GM12878 (cell line): ENCODE data around the gene TOB2. TPM values are rescaled to one million over a fixed set of nuclear protein-coding genes. Genes with fewer than 3 reads are reported as not detected.

Experiments used
- ATAC-seq: fragments of 200-7000 bp; cut with Tn5 transposase; 3 replicates; pipeline ENCODE4 v1.9.1; 2020; ENCODE audit warnings: mild to moderate bottlenecking, moderate library complexity
- BruUV-seq: library from RNA; stranded (reverse); fragments of 400-500 nt; replicated peaks from 2 replicates; lab custom pipeline; 2021; lab: Mats Ljungman, UMichigan
- CTCF ChIA-PET: fragments of 300-600 bp; sonication (Branson Sonifier 250); formaldehyde crosslinking; extraction: SDS; loops from one replicate; lab custom pipeline; 2021; ENCODE audit warnings: inconsistent platforms; lab: Yijun Ruan, JAX
- POLR2A ChIA-PET: fragments of 350-600 bp; formaldehyde crosslinking; extraction: SDS; loops from one replicate; lab custom pipeline; 2021; ENCODE audit warnings: inconsistent platforms; lab: Charles Lee
- RAD21 ChIA-PET: fragments of 300-600 bp; sonication (Branson Sonifier 250); formaldehyde crosslinking; loops from one replicate; lab custom pipeline; 2023; ENCODE audit warnings: antibody characterized with exemption; ENCODE audit not compliant: unreplicated experiment; lab: Charles Lee
- SMC1A ChIA-PET: fragments of 300-600 bp; sonication (Branson Sonifier 250); formaldehyde crosslinking; loops from one replicate; lab custom pipeline; 2023; ENCODE audit not compliant: unreplicated experiment, uncharacterized antibody; lab: Charles Lee
- DNase-seq: peaks from one replicate; pipeline ENCODE4 v3.0.0-alpha.2; 2011; ENCODE audit warnings: low read depth, low spot score
- FAIRE-seq: peaks from 3 replicates; lab custom pipeline; 2011; peaks lifted over from hg19 to GRCh38; lab: Jason Lieb, UNC
- H2AFZ ChIP-seq: 2 replicates; pipeline ENCODE4 v1.6.0; 2011; ENCODE audit warnings: low read depth, low read length, control low read depth; ENCODE audit not compliant: control insufficient read depth
- H3K27ac ChIP-seq: 2 replicates; pipeline ENCODE4 v1.5.1; 2011; ENCODE audit warnings: control low read depth; ENCODE audit not compliant: control insufficient read depth, insufficient read depth
- H3K27me3 ChIP-seq, 2 experiments: replicated peaks in 1 of 2; 2 replicates each; pipeline versions ENCODE4 v1.6.0 to v1.6.1; 2011; ENCODE audit warnings: low read length in 1 of 2; ENCODE audit not compliant: control insufficient read depth in 2 of 2, insufficient read depth in 2 of 2
- H3K36me3 ChIP-seq, 2 experiments: 2 replicates each; pipeline ENCODE4 v1.5.1; 2011; ENCODE audit warnings: low read length in 1 of 2; ENCODE audit not compliant: control insufficient read depth in 2 of 2, insufficient read depth in 2 of 2
- H3K4me1 ChIP-seq: 2 replicates; pipeline ENCODE4 v1.6.1; 2011; ENCODE audit warnings: mild to moderate bottlenecking, low read length, moderate library complexity, mixed read lengths; ENCODE audit not compliant: control insufficient read depth, insufficient read depth
- H3K4me2 ChIP-seq: 2 replicates; pipeline ENCODE4 v1.6.0; 2011; ENCODE audit warnings: control low read depth; ENCODE audit not compliant: control insufficient read depth, insufficient read depth
- H3K4me3 ChIP-seq: fragments of 200-600 bp; sonication (generic); 2 replicates; pipeline ENCODE4 v1.5.1; 2016
- H3K79me2 ChIP-seq: 2 replicates; pipeline ENCODE4 v1.6.0; 2011; ENCODE audit warnings: low read length; ENCODE audit not compliant: control insufficient read depth, insufficient read depth
- H3K9ac ChIP-seq: 2 replicates; pipeline ENCODE4 v1.8.0; 2011; ENCODE audit warnings: low read length, control low read depth, mixed read lengths; ENCODE audit not compliant: control insufficient read depth, insufficient read depth
- H3K9me3 ChIP-seq: replicated peaks from 3 replicates; pipeline ENCODE4 v1.5.1; 2011; ENCODE audit warnings: mild to moderate bottlenecking, low read length; ENCODE audit not compliant: control insufficient read depth, insufficient read depth
- H4K20me1 ChIP-seq: 2 replicates; pipeline ENCODE4 v1.6.0; 2011; ENCODE audit not compliant: control insufficient read depth, insufficient read depth
- ATF3 ChIP-seq: IDR thresholded peaks from 2 replicates; pipeline ENCODE4 v1.6.1; 2011; ENCODE audit warnings: low read depth, mild to moderate bottlenecking, low read length, moderate library complexity, borderline replicate concordance; ENCODE audit errors: extremely low read depth
- BCLAF1 ChIP-seq: fragments of 450-650 bp; IDR thresholded peaks from 2 replicates; pipeline ENCODE4 v1.6.1; 2017; ENCODE audit warnings: antibody characterized with exemption, mild to moderate bottlenecking, moderate library complexity
- CEBPB ChIP-seq, 2 experiments: fragments of 150-350 bp in 1 of 2; IDR thresholded peaks; 2 replicates each; pipeline ENCODE4 v1.6.1; 2012 to 2014; ENCODE audit warnings: low read depth in 2 of 2, low read length in 2 of 2, borderline replicate concordance in 1 of 2, inconsistent platforms in 1 of 2
- MEF2B ChIP-seq: fragments of 450-650 bp; IDR thresholded peaks from 2 replicates; pipeline ENCODE4 v1.6.1; 2018; ENCODE audit warnings: mild to moderate bottlenecking, moderate library complexity; ENCODE audit not compliant: partially characterized antibody, poor library complexity, severe bottlenecking
- RUNX3 ChIP-seq: IDR thresholded peaks from 2 replicates; pipeline ENCODE4 v1.6.1; 2012; ENCODE audit warnings: low read length, inconsistent platforms
- SIX5 ChIP-seq: IDR thresholded peaks from 2 replicates; pipeline ENCODE4 v1.6.1; 2011; ENCODE audit warnings: mild to moderate bottlenecking, low read depth, low read length, moderate library complexity; ENCODE audit not compliant: severe bottlenecking
- SMC3 ChIP-seq: IDR thresholded peaks from 2 replicates; pipeline ENCODE4 v1.6.1; 2011; ENCODE audit warnings: low read length, improper control_type of control experiment, borderline replicate concordance
- WGBS: methylation state at CpG from one replicate; pipeline ENCODE4 v1.1.6; 2016; ENCODE audit warnings: low lambda C conversion rate; ENCODE audit not compliant: insufficient replicate concordance, insufficient coverage; ENCODE audit errors: missing lambda C conversion rate; 5-methylcytosine and 5-hydroxymethylcytosine counted together
- in situ Hi-C: fragments of 300-500 bp; cut with MboI; formaldehyde crosslinking; loops from 9 replicates; pipeline ENCODE4 v1.14.3; 2018; ENCODE audit warnings: mixed read lengths
- intact Hi-C: fragments of 100-400 bp; cut with micrococcal nuclease; formaldehyde crosslinking; loops from one replicate; pipeline ENCODE4 v1.14.2; 2022; ENCODE audit not compliant: unreplicated experiment
- polyA plus RNA-seq, 11 experiments: library from polyadenylated mRNA; depleted of rRNA in 4 of 11; unstranded in 6 of 11; stranded (reverse) in 5 of 11; fragments of >200 nt; fragmentation: Nextera tagmentation in 4 of 11; fragmentation: Illumina TruSeq in 1 of 11; extraction: Ambion mirVana in 4 of 11; extraction: Trizol in 1 of 11; gene quantifications; 1 replicate in 1 of 11; 2 replicates in 10 of 11; pipeline versions ENCODE4 v1.2.1 to v1.2.3, GENCODE V29; 2011 to 2016; ENCODE audit warnings: inconsistent platforms in 2 of 11, missing spikeins in 2 of 11, low read depth in 1 of 11
- total RNA-seq, 4 experiments: library from RNA; depleted of rRNA in 3 of 4; stranded (reverse); fragments of >200 nt in 3 of 4; fragmentation: Illumina TruSeq in 1 of 4; extraction: Trizol in 1 of 4; gene quantifications; 2 replicates each; pipeline versions ENCODE4 v1.2.1 to v1.2.3, GENCODE V29; 2013 to 2021

Gene TOB2
- total and polyA plus RNA-seq, 10 of the 15 experiments (the other 5 are each of a cell fraction or from before 2014, with no cell fraction given): 4.5 to 32.0 (median 15.1) TPM

- no peak for TF ChIP-seq BCLAF1
- TF ChIP-seq SMC3: no peak
- TF ChIP-seq RUNX3: no peak
- TF ChIP-seq MEF2B: no peak
- TF ChIP-seq SIX5: no peak
- no peak for TF ChIP-seq ATF3
These were observed 27.9 kb downstream of the TOB2 start (continued) for GRCh38 chr22:41418717-41419116.

DNA sequence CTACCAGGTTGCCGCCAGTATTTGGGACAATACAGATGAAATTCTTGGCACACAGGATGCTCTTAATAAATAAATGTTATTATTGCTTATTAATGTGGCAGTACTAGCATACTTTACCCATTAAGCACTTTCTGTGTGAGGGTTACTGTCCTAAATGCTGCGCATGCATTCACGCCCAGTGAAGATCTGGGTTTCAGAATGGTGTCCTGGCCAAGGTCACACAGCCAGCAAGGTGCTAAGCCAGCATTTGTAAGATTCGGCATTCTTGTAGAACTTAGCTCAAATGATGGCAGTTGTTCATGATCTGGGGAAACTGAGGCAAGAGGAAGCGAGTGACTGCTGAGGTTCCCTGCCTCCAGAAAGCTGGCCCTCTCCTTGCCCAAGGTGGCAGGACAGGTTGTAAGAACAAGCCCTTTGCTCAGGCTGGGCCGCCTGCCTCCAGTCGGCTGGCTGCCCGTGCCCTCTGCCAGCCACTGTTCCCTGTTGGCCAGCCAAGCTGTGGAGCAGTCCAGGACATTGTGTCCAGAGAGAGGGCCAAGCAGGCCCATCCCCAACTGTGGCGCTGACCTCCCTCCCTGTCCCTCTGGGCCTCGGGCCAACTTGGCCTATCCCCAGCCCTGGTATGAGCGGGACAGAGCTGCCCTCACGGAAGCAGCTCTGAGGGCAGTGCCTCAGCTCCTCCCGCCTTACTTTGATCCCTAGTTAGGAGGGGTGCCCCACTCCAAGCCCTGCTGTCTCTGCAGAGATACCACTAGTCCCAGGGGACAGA lies 28.8 kb downstream of the TOB2 start:
- peaks cover 24% of the 10 kb centered on the region for H3K79me2 ChIP-seq
- no peak overlapping the region for H2AFZ ChIP-seq
- no peak for TF ChIP-seq CEBPB (IDR thresholded peaks at IDR 0.05; ENCODE audit: borderline replicate concordance in 1 of 2, low read depth in 2 of 2, low read length in 2 of 2)
- no peak overlapping the region for H3K27ac ChIP-seq
- peaks cover 11% of the 10 kb centered on the region for H3K4me1 ChIP-seq
- H3K27me3 ChIP-seq: no peaks in the 10 kb centered on the region
- intact Hi-C loops (no loop called here), in situ Hi-C loops (no loop called here)
- ATAC-seq: no peak
- no peaks in the 10 kb centered on the region for H3K9me3 ChIP-seq
- no peak for FAIRE-seq
- SMC1A ChIA-PET: interaction anchor here (0.6 kb wide), 1 partner anchor 52 kb away, joined by 3 read pairs; no protein-coding TSS in a partner anchor
- DNase-seq: no peak
- 92% methylated on average over 13 of the region's 13 CpGs for WGBS
- H3K36me3 ChIP-seq: no peaks in the 10 kb centered on the region; a peak in 1 of 4 replicates
- POLR2A ChIA-PET: interaction anchor here (1.8 kb wide), 1 partner anchor 28 kb away, joined by 8 read pairs; the partner anchor contains the start of gene TOB2
- no TSS peak for BruUV-seq
- CTCF ChIA-PET: interaction anchor here (1.9 kb wide), 1 partner anchor 100 kb away, joined by 4 read pairs; no protein-coding TSS in a partner anchor
- no peak overlapping the region for H3K4me3 ChIP-seq
- no peak overlapping the region for H3K4me2 ChIP-seq
- H4K20me1 ChIP-seq: no peaks in the 10 kb centered on the region
- H3K9ac ChIP-seq: no peak overlapping the region
- RAD21 ChIA-PET: interaction anchor here (1.4 to 2.0 kb wide), 2 partner anchors 14 to 27 kb away, joined by 4 to 6 read pairs; no protein-coding TSS in a partner anchor
